ENCODE results near the gene PEF1.
"Not testable (repeated sequence)": the region's sequence is repeated elsewhere in the genome, so short reads cannot be mapped to it uniquely, and the experiment has no call there.

PEF1 gene

DNA sequence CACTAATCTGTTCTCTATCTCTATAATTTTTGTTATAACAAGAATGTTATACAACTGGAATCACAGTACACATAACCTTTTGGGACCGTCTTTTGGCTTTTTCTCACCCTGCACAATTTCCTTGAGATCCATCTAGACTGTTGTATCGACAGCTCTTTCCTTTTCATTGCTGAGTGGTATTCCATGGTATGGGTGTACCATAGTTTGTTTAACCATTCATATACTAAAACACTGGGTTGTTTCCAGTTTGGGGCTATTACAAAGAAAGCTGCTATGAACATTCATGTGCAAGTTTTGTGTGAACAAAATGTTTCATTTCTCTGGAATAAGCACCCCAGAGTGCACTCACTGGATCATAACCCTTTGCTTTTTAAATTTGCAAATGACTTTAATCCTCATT, 42.6 kb downstream of the PEF1 start:
- no peak for DNase-seq

DNA sequence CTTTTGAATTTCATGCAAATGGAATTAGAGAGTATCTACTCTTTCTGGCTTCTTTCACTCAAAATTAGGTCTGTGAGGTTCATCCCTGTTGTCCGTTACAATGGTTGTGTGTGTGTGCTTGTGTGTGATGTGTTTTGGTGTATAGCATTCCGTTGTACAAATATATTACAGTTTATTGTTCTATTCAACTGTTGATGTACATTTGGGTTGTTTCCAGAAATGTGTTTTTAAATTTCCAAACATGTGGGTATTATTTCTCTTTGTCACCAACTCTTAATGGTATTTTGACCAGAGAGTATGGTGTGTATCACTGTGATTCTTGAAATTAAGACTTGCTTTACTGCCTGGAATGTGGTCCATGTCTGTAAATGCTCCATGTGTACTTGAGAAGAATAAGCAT, 44.0 kb downstream of the PEF1 start:
- DNase-seq, result no peak

- no peak for DNase-seq
Measured at GRCh38 chr1:31598980-31599379, 45.7 kb downstream of the PEF1 start.

GRCh38 chr1:31596737-31597097, 48.0 kb downstream of the PEF1 start:
- DNase-seq, result no peak

GRCh38 chr1:31595836-31596736, 48.6 kb downstream of the PEF1 start:
- no peak for DNase-seq

DNA sequence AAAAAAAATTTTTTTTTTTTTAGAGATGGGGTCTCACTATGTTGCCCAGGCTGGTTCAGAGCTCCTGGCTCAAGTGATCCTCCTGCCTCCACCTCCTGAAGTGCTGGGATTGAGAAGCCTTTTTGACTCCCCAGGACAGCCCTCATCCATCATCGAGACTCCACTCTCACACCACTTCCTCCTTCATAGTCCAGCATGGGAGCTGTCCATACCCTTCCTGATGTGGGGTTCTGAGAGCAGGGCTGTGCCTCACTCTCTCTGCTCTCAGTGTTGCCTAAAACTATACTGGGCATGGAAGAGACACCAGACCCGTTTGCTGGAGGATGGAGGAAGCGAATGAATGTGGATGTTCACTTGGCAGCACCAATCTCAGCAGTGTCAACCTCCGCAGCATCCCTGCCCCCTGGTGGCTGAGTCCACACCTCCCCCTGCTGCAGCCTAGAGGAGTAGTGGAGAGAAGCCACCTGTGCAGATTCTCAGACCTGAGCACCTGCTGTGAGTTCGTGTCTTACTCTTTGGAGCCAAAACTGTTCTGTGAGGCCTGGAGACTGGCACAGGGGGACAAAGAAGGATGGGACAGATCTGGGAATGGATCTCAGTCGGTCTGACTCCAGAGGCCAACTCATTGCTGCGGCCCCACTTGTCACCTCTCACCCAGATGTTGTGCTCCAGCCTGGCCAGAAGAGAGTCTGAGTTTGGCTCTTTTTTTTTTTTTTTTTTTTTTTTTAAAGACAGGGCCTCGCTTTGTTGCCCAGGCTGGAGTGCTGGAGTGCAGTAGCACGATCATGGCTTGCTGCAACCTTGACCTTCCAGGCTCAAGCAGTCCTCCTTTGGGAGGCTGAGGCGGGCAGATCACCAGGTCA, 50.7 kb downstream of the PEF1 start:
- DNase-seq, result peak; percentile 61

DNA sequence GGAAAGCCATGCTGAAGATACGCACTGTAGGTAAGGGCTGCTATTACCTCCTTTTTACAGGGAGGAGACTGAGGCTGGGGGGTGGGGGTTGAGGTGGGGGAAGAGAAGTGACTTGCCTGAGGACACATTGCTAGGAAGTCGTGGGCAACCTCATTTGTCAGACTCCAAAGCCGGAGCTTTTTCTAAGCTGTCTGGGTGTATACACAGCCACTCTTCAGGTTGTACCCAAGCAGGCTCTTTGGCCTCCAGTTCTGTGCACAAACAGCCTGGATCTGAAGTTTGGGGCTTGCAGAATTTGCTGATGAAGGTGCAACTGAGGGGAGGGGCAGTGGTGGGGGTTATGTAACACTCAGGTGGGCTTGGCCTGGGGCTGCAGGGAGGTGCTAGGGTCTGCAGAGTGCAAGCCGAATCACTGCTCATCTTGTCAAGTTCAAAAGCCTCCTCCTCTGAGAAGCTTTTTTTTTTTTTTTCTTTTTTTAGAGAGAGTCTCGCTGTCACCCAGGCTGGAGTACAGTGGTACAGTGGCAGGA, 51.5 kb downstream of the PEF1 start:
- no peak for DNase-seq

GRCh38 chr1:31592132-31592531, 52.5 kb downstream of the PEF1 start:
- DNase-seq, result no peak

DNA sequence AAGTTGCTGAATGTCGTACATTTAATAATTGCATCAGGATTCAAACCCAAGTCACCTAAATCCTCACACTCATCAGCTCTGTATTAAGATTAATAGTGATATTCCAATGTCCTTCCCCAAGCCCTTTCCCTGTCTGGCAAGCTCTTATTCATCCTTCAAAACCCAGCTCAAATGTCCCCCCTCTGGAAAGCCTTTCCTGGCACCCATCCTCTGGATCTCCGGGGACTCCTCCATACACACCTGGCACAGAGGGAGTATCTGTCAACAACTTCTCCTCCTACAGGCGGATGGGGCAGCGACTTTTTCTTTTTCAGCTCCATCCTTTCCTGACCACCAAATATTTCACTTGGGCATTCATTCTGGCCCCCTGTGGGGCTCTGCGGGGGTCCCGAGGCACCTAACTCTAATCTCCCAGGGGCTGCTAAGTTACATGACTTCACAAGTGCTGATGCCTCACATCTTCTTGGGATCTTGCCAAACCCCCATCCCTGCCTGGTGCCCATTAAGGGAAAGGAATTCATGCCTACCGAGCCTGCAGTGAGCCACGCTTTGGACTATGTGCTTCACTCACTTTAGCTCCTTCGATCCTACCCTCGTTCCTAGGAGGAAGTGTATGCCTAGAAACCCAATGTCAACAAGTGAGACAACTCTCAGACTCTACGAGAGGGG, 53.1 kb downstream of the PEF1 start:
- DNase-seq, result no peak

- DNase-seq, result no peak
Measured at GRCh38 chr1:31588751-31589515, 55.7 kb downstream of the PEF1 start.

- DNase-seq, result peak; percentile 12
Measured at GRCh38 chr1:31587720-31588423, 56.8 kb downstream of the PEF1 start.

DNA sequence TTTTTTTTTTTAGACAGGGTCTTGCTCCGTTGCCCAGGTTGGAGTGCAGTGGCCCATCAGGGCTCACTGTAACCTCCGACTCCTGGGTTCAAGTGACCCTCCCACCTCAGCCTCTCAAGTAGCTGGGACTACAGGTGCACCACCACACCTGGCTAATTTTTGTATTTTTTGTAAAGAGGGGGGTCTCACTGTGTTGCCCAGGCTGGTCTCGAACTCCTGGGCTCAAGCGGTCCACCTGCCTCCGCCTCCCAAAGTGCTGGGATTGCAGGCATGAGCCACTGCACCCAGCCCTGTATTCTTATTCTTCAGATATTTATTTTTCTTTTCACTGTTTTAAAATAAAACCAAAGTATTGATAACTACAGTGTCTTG, 57.4 kb downstream of the PEF1 start:
- not testable (repeated sequence) for DNase-seq

DNA sequence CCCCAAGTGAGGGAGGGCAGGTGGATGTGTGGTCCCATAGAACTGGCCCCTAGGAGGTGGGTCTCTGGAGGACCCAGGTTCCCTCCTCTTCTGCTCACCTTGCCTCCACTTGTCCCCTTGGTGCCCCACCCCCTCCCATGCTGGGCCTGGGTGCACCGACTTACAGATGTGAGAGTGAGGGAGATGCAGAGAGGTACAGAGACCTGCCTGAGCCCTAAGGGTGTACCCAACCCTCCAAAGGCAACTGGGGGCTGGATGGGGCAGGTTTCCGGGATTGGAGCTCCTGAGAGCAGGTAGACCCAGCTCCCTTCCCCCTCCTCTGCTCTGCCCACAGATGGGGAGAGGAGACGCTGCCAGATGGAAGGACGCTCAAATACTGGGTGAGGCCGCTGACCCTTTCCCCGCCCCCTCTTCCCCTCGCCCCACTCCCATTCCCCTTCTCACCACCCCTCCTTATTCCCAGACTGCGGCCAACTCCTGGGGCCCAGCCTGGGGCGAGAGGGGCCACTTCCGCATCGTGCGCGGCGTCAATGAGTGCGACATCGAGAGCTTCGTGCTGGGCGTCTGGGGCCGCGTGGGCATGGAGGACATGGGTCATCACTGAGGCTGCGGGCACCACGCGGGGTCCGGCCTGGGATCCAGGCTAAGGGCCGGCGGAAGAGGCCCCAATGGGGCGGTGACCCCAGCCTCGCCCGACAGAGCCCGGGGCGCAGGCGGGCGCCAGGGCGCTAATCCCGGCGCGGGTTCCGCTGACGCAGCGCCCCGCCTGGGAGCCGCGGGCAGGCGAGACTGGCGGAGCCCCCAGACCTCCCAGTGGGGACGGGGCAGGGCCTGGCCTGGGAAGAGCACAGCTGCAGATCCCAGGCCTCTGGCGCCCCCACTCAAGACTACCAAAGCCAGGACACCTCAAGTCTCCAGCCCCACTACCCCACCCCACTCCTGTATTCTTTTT, 58.0 kb downstream of the PEF1 start:
- no peak for DNase-seq

- no peak for DNase-seq
Measured at GRCh38 chr1:31585736-31586365, 58.8 kb downstream of the PEF1 start.

DNA sequence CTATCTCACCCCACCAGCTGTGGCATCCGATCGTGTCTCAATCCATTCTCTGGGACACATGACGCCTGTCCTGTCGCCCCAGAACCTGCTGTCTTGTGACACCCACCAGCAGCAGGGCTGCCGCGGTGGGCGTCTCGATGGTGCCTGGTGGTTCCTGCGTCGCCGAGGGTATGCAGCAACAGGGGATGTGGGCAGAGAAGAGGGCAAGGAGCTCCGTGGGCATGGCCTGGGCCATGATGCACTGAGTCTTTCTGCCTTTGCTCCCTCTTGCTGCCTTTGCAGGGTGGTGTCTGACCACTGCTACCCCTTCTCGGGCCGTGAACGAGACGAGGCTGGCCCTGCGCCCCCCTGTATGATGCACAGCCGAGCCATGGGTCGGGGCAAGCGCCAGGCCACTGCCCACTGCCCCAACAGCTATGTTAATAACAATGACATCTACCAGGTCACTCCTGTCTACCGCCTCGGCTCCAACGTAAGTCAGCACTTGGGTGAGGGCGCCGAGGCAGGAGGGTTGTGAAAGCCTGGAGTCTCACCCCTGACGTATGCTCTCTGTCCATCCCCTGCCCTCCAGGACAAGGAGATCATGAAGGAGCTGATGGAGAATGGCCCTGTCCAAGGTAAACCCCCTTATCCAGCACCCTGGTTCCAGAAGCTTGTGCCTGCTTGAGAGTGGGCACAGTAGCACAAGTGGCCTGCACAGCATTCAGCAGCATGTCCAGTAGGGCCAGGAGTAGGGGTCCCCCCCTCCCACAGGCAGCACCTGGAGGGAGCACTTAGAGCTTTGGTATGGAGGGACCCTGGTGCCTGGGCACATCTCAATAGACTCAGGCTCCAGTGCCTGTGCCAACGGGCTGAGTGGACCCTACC, 59.6 kb downstream of the PEF1 start:
- DNase-seq, result no peak

DNA sequence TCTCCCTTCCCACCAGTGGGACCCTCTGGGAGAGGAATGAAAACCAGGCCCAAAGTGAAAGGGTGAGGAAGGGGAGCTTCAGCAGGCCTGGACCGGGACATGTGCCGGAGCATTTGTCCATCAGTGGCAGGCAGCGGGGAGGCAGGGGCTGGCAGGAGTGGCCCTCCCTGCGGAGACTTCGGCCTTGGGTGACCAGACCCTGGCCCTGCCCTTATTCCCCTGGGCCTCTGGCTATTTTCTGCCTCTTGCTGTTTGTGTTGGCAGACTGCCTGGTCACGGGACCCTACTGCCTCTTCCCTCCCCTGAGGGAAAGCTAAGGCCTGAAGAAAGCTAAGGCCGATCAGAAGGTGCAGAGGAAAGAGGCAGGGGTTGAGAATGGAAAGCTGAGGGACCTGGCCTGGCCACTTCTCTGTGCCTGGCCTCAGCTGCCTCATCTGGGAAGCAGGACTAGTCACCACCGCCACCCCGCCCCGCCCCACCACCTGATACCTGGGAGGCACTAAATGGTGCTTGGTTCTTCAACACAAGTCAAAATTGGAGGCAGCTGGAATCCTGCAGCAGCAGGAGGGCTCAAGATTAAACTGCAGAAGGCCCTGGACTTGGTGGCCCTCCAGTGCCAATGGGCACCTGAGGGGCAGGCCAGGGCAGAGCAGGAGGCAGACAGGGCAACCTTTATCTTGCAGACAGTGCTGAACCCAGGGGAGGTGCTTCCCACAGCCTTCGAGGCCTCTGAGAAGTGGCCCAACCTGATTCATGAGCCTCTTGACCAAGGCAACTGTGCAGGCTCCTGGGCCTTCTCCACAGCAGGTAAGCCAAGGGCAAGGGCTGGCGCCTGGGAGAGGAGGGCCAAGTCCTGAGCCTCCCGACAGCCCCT, 60.4 kb downstream of the PEF1 start:
- peak; percentile 74 for DNase-seq

- DNase-seq, result no peak
Measured at GRCh38 chr1:31583082-31583994, 61.3 kb downstream of the PEF1 start.

All from NCI-H146 (cell line).